Activated T-cell treated with anti-CD3 and anti-CD28 coated beads for 4 hours (primary cell): ENCODE data around the gene ACVR1B.

Experiments
- DNase-seq: peaks from one replicate; pipeline ENCODE4 v3.0.0-alpha.2; 2020

ACVR1B gene

DNA sequence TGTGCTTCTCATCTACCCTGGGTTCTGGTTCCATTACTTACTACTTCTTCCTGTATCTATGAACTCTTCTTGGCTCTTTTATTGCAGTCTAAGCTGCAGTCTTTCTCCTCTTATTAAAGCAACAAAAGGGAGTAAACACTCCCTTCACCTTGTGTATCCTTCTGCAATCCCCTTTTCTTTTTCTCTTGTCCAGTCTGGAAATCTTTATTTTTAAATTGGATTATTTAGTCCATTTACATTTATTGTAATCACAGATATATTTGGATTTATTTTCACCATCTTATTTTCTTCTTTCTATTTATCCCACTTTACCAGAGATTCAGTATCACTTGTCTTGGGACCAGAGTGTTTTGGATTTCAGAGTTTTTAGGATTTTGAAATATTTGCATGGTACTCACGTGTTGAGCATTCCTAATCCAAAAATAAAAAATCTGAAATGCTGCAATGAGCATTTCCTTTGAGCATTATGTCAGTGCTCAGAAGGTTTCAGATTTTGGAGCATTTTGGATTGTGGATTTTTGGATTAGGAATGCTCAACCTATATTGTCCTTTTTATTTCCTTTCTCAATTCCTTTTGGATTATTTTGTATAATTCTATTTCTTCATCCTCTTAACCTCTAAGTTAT lies 6.8 kb upstream of the ACVR1B start:
- no peak for DNase-seq

DNA sequence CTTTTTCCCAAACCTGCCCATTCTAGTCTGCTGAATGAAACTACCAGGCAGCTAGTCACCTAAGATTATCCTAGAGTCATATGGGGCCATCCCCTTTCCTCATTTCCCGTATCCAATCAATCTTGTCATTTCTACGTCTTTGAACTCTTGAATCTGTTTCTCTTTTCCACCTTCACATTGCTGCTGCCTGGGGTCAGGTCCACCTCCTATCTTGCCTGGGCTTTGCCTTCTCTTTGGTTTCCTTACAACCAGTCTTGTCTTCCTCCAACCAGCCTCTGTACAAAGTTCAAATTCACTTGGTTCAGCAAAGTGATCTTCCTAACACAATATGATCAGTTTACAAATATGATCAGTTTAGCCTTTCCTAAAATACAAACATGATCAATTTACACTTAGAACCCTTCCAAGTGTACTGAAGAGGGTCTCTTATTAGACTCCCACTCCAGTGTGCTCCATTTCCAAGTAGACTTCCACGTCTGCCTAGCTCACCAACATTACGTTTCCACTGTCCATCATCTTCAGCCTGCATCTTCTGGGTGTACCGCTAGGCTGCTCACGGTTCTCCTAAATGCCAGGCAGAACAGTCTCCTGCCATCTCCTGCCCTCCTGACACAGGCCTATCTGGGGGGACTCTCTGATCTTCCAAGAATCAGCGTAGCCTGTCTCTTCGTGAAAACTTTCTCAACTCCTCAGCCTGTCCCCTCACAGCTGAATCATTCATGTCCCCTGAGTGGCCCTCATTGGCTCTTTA lies 4.1 kb upstream of the ACVR1B start:
- DNase-seq = no peak

DNA sequence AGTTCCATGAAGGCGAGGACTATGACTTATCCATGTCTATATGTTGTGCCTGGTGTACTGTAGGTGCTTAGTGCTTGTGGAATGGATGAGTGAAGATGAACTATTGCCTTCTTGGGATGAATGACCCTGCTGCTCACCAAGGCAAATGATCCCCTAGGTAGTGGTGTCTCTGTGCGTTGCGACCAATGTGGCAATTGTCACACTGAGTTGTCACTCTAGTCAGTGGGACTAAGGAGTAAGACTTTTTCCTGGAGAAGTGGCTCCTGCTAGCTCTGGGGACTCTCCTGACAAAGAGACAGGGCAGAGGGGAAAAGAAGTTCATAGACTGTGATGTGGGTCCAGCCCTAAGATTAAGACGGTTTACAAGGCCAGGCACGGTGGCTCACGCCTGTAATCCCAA lies 3.4 kb upstream of the ACVR1B start:
- no peak for DNase-seq

DNA sequence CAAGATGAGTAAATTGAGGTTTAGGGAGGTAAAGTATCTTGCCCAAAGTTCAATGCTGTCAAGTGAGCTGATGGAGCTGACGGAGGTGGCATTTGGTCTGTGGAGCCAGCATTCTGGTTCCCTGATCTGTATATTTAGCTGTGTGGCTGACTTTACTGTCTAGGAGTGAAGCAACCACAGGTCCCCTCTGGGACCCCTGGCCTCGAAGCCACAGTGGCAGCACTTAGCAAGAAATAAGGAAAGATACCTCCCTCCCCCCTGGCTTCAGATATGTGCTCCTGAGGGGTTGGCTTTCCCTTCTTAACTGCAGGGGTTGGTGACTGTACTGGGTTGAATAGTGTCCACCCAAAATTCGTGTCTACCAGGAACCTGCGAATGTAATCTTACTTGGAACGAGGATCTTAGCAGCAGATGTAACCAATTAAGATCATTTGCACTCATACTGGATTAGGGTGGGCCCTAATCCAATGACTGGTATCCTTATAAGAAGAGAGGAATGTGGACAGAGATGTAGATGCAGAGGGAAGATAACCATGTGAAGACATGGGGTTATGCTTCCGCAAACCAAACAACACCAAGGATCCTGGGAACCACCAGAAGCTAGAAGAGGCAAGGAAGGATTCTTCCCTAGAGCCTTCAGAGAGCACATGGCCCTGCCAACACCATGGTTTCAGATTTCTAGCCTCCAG lies 2.0 kb upstream of the ACVR1B start:
- no peak for DNase-seq

DNA sequence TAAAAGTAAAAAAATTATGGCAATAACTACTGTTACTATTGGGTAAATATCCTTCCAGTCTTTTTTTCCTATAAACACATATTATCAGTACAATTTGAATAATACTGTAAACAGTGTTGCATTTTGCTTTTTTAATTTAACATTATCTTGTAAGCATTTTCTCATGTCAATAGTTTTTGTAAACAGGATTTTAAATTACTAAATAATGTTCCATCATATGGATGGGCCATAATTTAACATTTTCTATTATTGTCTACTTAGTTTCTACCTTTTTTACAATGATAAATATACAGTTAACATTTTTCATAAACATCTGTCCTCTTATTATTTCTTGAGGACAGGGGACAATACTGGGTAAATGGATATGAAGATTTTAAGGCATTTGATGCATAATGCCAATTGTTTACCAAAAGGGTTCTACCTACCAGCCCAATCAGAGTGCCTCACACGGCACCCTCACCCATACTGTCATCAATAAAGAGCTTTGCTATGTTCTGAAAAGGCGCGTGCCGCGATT lies 759 bp upstream of the ACVR1B start:
- no peak for DNase-seq

DNA sequence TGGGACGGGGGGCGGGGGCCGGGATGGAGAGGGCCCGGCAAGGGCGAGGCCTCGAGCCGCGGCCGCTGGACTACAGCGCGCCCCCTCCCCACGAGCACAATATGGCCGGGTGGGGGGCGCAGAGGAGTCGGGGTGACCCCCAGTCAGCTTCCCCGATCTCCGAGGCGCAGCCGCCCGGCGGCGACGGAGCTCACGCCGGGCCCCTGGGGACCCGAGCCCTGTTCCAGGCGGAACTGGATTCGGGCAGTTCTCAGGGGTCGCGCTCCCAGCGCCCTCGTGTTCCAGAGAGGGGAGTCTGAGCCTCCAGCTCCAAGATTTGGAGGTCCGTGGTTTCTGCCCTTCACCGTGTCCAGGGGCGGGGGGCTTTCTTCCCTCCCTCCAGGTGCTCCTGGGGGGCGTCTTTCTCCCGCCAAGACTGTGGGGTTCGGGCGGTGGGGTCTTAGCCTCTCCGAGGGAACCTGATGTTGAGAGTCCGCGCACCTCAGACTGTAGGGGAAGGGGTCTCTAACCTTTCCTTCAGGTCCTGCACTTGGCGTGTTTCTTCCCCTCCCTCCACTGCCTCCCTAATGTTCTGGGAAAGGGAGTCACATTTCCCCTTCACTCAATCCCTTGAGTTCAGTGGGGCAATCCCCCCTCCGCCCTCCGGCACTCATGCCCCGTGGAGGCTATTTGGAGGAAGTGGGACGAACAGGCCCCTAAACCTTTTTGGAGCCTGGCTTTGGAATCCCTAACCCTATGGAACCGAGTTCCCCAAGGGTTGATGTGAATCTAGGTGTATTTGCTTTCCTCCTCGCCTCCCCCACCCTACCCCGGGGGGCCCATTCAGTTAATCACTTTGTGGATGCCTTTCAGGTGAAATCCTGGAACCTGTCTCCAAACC lies 584 bp downstream of the ACVR1B start:
- DNase-seq = no peak

DNA sequence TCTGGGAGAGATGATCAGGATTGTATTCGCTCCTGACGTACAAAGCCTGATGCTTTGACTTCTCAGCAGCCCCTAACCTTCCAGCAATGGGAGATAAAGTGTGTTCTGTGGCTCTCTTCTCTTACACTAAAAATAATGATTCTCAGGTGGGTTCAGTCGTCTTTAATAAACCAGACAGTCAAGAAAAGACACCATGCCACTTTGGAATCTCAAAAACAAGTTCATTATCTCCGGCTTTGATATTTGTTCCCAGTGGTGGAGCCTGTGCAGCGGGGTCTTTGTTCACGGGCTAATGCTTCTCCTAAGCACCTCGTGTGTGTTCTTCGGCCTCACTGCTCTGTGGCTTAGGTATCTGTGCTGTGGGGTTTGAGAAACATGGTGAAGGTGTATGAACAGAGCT lies 1.6 kb downstream of the ACVR1B start:
- no peak for DNase-seq

DNA sequence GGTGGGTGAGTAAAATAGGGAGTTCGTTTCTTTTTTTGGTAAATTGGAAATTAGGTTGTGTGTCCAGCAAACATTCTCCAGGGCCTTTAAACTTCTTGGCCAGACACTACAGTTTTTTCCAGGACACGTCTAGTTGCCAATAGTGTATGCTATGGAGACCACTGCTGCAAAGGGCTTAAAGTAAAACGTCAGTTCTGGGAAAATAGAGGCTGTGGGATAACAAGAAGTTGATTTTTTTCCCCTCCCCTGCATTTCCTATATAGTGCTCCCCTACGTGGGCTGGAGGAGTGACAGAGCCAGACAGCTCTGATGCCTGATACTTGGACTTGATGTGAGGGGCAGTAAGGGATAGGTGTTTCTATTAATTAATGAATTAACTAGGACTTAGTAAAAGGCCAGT lies 2.4 kb downstream of the ACVR1B start:
- DNase-seq = no peak

DNA sequence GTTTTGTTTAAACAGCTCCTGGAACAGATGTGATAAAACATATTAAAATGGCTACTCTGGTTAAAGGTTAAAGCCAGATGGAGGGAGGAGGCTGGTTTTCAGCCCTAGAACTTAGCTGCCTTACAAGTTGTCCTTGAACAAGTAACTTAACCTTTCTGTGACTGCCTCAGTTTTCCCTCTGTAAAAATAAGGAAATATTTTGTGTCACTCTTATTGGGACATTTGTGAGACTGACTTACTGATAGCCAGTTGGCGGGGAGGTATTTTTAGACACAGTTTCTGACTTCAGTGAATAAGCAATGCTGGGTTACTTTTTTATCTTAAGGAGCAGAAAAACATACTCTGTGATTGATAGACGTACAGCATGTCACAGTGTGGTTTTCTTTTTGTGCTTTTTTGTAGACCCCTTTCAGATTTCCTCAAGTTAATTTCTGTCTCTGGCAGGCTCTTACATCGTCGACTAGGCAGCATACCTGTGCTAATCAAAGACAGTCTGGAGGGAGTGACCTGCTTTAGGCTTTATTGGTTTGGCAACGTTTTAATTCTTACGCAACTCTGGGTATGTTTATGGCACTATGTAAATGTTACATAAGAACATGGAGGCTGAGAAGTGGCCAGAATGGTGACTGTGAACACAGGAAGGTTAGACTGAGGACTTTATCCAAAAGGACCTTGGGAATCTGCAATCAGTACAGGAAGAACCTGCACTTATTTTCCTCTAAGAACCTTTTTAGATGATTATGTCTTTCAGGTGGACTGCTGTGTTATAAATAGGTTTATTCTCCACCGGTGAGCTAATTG lies 3.3 kb downstream of the ACVR1B start:
- no peak for DNase-seq

DNA sequence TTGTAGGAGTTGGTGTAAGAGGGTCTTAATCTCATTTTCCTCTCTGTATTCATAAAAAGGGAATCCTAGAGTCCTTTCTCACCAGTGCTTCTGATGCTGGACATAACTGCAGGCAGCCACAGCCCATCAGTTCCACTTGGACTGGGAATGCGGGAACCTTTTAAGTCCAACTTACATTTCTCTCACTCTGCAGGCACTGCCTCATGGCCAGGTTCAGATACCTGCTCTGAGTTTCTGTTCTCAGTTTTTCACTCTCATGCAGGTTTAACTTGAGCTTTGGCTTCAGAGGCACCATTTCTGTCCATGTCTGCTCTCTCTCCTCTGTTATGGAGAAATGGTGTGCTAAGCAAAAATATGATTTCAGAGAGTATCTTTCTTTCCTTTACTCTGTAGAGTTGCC lies 4.2 kb downstream of the ACVR1B start:
- no peak for DNase-seq

DNA sequence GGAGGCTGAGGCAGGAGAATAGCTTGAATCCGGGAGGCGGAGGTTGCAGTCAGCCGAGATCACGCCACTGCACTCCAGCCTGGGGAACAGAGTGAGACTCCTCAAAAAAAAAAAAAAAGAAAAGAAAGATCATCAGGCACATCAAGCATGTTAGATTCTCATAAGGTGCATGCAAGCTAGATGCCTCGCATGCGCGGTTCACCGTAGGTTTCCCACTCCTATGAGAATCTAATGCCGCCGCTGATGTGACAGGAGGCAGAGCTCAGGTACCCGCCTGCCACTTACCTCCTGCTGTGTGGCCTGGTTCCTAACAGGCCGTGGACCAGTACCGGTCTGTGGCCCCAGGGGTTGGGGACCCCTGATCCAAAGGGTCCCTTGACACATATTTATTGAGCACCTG lies 7.0 kb downstream of the ACVR1B start:
- no peak for DNase-seq

DNA sequence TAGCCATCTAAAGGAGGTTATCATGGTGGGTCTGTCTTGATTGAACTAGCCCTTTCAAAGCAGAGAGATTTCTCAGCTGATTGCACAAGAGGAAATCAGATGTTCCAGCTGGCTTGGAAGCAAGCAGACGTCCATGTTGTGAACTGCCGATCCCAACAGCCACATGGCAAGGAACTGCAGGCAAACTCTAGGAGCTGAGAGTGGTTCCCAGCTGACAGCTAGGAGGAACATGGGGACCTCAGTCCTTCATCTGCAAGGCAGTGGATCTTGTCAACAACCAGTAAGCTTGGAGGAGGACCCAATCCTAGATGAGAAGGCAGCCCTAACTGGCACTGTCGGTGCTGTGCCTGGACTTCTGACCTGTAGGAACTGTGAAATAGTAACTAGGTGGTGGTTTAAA lies 7.7 kb downstream of the ACVR1B start:
- no peak for DNase-seq

DNA sequence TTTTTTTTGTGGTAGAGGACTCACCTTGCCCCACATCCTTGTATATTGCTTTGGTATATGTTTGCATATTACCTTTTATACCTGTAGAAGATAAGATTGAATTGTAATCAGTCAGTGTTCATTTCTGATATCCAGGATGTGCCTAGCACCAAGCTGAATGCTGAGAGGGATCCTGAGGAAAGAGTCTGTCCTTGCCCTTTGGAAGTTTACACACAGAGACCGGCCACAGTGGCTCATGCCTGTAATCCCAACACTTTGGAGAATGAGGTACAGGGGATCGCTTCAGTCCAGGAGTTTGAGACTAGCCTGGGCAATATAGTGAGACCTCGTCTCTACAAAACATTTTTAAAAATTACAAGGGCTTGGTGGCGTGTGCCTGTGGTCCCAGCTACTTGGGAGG lies 8.4 kb downstream of the ACVR1B start:
- no peak for DNase-seq

DNA sequence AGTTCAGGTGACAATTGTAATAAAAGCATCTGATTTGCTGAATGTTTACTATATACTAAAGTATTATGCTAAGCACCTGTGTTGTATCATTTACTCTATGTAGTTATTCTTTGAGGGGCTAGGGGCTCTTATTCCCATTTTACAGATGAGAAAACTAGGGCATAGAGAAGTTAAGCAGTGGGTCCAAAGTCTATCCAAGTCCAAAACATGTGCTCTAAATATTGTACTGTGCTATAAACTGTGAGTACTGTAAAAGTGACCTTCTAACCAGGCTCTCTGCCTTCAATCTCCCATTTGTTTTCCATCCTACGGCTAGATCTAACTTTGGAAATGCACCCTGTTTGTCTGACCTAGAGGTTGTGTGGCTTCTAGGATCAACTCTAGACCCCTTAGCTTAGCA lies 9.0 kb downstream of the ACVR1B start:
- no peak for DNase-seq

DNA sequence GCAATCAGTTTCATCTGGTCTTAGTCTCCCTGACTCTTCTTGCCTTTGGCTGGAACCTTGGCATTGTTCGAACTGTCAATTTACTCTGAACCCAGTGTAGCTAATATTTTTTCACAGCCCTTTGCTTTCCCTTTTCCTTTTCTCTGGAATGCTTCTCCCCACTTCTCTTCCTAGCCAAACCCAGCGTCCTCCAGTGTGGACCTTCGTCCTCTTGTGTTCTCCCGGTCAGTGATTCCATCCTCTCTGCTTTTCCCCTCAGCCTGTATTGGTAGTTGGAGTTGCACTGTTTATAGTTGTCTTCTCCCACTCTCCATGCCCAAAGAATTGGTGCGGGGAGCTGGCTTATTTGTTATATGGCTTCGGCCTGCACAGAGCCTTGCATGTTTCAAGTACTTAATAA lies 9.4 kb downstream of the ACVR1B start:
- DNase-seq = no peak

DNA sequence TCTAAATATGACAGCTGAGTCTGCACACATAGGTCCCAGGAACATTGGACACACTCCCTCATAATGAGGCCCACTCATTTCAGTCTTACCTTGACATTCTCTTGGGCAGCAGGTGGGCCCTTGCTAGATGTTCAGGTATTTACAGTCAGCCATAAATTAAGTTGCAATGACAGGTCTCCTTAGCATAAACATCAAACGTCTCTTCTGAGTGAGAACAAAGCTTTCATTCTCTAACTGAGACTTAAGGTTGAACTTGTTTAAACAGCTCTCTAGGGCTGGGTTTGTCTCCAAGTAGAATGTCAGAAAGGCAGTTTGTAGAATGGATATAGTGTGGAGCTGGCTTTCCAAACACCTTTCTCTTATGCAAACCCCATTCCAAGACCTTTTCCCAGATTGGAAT lies 10.3 kb downstream of the ACVR1B start:
- no peak for DNase-seq

DNA sequence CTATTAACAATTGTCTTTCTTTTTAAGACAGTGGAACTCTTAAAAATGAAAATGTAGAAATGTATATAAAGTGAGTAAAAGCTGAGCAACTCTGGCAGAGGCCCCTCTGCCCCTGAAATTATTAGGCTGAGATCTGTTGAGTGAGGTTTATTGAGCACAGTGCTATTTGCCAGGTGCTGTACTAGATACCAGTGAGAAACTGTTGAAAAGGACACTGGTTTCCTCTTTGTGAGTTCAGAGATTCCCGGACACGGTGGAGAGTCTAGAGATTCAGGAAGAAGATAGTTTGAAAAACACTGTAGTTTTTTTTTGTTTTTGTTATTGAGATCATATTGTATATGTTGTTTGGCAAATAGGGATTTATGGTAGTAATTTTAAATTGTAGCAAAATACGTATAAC lies 11.2 kb downstream of the ACVR1B start:
- DNase-seq = no peak

DNA sequence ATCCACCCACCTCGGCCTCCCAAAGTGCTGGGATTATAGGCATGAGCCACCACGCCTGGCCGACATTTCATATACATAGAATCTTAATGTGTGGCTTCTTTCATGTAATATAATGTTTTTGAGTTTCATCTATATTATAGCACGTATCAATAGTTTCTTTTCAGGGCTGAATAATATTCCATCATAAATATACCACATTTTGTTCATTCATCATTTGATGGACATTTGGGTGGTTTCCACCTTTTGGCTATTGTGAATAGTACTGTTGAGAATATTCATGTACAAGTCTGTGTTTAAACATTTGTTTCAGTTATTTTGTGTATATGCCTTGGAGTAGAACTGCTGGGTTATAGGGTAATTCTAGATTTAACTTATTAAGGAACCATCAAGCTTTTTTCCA lies 12.0 kb downstream of the ACVR1B start:
- DNase-seq = no peak

DNA sequence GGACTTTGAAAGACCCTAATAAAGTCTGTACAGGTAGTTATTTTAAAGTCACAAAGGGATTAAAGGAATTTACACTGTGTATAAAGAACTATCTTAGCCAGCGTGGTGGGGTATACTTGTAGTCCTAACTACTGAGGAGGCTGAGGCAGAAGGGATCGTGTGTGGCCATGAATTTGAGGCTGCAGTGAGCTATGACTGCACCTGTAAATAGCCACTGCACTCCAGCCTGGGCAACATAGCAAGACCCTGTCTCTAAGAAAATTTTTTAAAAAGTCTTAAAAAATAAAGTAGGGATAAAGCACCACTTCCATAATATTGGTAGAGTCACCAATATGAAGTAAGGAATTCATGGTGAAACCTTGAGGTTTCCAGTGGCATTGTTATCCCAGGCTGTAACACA lies 18.1 kb downstream of the ACVR1B start:
- no peak for DNase-seq

DNA sequence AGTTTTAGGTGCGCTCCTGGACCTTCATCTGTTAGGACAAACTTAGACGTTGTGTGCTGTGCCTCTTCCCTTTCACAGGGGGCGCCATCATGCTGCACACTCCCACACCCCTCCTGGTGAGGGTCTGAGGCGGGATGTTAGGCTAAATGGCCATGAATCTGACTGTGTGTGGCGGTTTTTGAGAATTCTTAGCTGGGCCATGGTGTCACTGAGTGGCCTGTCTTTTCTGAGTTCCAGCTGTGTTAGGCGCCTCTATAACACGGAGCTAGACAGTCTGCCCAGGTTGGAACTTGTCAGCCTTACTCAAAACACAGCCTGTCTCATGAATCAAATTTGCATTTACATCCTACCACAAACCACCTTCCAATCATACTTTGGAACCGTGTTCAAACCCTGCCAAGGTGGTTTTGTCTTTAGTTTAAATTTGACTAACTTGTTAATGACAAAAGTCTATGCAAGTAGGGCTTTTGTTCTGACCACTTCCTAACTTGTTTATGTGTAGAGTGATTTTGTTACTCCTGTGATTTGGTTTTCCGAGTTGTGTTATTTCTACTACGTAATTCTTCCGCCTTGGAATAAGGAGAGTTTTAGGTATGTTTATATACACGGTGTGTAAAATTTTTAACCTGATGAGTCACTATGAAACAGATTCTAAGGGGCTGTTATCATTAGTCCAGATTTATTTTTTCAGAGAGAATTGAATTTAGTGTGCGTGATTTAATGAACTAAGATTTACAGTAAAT lies 19.6 kb downstream of the ACVR1B start:
- DNase-seq = no peak

DNA sequence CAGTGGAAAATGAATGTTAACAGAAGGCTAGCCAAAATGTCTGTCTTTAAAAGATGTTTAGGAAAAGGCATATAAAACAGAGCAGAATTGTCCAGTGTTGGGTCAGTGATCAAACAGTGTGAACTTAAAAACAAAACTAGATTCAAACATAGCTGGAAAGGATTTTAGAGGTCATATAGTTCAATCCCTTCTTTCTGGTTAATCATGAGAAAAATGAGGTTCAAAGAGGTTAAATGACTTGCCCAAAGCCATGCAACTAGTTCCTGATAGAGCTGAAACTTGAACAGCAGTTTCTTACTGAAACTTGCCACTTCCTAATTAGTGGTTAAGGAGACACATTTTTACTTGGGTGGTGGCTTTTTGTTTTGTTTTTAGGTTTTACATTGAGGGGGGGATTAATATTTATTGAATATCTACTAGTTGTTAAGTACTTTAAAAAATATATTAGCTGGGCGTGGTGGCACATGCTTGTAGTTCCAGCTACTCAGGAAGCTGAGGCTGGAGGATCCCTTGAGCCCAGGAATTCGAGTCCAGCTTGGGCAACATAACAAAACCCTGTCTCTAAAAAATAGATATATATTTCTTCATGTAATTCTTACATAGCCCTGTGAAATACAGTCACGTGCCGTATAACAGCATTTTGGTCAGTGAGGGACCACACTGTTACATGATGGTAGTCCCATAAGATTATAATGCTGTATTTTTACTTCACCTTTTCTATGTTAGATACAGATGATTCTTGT lies 20.4 kb downstream of the ACVR1B start:
- DNase-seq = no peak
